Subcutaneous preadipocyte (primary cell): ENCODE measurements around the gene COL11A1. TPM values are rescaled to one million over a fixed set of nuclear protein-coding genes. Genes with fewer than 3 reads are reported as not detected.

Source experiments
- total RNA-seq: library from RNA; depleted of rRNA; stranded (reverse); fragments of >200 nt; gene quantifications from 2 replicates; pipeline ENCODE4 v1.2.3, GENCODE V29; 2012

Gene COL11A1
- 0.20 and 0.37 TPM in 2 replicates for total RNA-seq

GRCh38 chr1:103108376-103109150 lies at the start of gene COL11A1:
Gene COL11A1, minus strand, starts transcription at chr1:103108522. Its CDS starts 344 bp downstream, at chr1:103108178.

